Neutrophil (primary cell): ENCODE results near the gene TRPV3.

Experiments used
- H3K27ac ChIP-seq: fragments of 200-600 bp; sonication (generic); 2 replicates; pipeline ENCODE4 v1.5.1; 2016; ENCODE audit warnings: mild to moderate bottlenecking, moderate library complexity
- H3K27me3 ChIP-seq: fragments of 200-600 bp; sonication (generic); 2 replicates; pipeline ENCODE4 v1.6.0; 2016; ENCODE audit warnings: mild to moderate bottlenecking
- H3K36me3 ChIP-seq: fragments of 200-600 bp; sonication (generic); 2 replicates; pipeline ENCODE4 v1.5.1; 2017
- H3K4me1 ChIP-seq, 2 experiments: fragments of 200-600 bp in 1 of 2; sonication (generic) in 1 of 2; 1 replicate in 1 of 2; 2 replicates in 1 of 2; pipeline versions ENCODE4 v1.5.1 to v1.6.1; 2013 to 2016; ENCODE audit warnings: low read depth in 1 of 2, low read length in 1 of 2, mild to moderate bottlenecking in 1 of 2, moderate library complexity in 1 of 2; ENCODE audit not compliant: control insufficient read depth in 1 of 2, insufficient read depth in 1 of 2
- H3K4me3 ChIP-seq, 2 experiments: fragments of 200-600 bp in 1 of 2; sonication (generic) in 1 of 2; 1 replicate in 1 of 2; 2 replicates in 1 of 2; pipeline ENCODE4 v1.5.1; 2013 to 2016; ENCODE audit warnings: low read depth in 1 of 2, low read length in 1 of 2, mild to moderate bottlenecking in 1 of 2, moderate library complexity in 1 of 2
- H3K9me3 ChIP-seq: fragments of 200-600 bp; sonication (generic); 2 replicates; pipeline ENCODE4 v1.5.1; 2016
- CTCF ChIP-seq: fragments of 200-600 bp; sonication (generic); IDR thresholded peaks from 2 replicates; pipeline ENCODE4 v1.5.1; 2016; ENCODE audit warnings: antibody characterized with exemption

TRPV3 gene

GRCh38 chr17:3547628-3548027 lies 10.0 kb downstream of the TRPV3 start:
- Histone ChIP-seq H3K4me1 (no peaks in the 10 kb centered on the region), H3K27me3 (no peaks in the 10 kb centered on the region), H3K4me3 (no peak overlapping the region), H3K36me3 (no peaks in the 10 kb centered on the region), H3K27ac (no peak overlapping the region), H3K9me3 (no peaks in the 10 kb centered on the region)
- TF ChIP-seq CTCF, result no peak

- Histone ChIP-seq H3K9me3 (no peaks in the 10 kb centered on the region), H3K27ac (no peak overlapping the region), H3K4me1 (no peaks in the 10 kb centered on the region), H3K4me3 (no peak overlapping the region), H3K36me3 (no peaks in the 10 kb centered on the region), H3K27me3 (no peaks in the 10 kb centered on the region)
- TF ChIP-seq CTCF, result no peak
Observed at GRCh38 chr17:3546997-3547396, 10.6 kb downstream of the TRPV3 start.

- H3K4me1 ChIP-seq, result no peaks in the 10 kb centered on the region
- H3K9me3 ChIP-seq, result no peaks in the 10 kb centered on the region
- TF ChIP-seq CTCF, result no peak
- H3K4me3 ChIP-seq, result no peak overlapping the region
- H3K27ac ChIP-seq, result no peak overlapping the region
- no peaks in the 10 kb centered on the region for H3K36me3 ChIP-seq
- no peaks in the 10 kb centered on the region for H3K27me3 ChIP-seq
Observed at GRCh38 chr17:3546521-3546920, 11.1 kb downstream of the TRPV3 start.

- Histone ChIP-seq H3K4me1 (no peaks in the 10 kb centered on the region), H3K9me3 (no peaks in the 10 kb centered on the region), H3K27me3 (no peaks in the 10 kb centered on the region), H3K36me3 (no peaks in the 10 kb centered on the region), H3K27ac (no peak overlapping the region), H3K4me3 (no peak overlapping the region)
- TF ChIP-seq CTCF, result no peak
Observed at GRCh38 chr17:3545151-3545550, 12.5 kb downstream of the TRPV3 start.

GRCh38 chr17:3544365-3544764 lies 13.2 kb downstream of the TRPV3 start:
- Histone ChIP-seq H3K4me1 (no peaks in the 10 kb centered on the region), H3K36me3 (no peaks in the 10 kb centered on the region)
- no peak for TF ChIP-seq CTCF

GRCh38 chr17:3543453-3543852 lies 14.2 kb downstream of the TRPV3 start:
- no peak for TF ChIP-seq CTCF
- H3K9me3 ChIP-seq, result no peaks in the 10 kb centered on the region
- no peaks in the 10 kb centered on the region for H3K4me1 ChIP-seq
- no peak overlapping the region for H3K4me3 ChIP-seq
- H3K27ac ChIP-seq, result no peak overlapping the region
- H3K36me3 ChIP-seq, result no peaks in the 10 kb centered on the region
- no peaks in the 10 kb centered on the region for H3K27me3 ChIP-seq

More at GRCh38 chr17:3544365-3544764, 13.2 kb downstream of the TRPV3 start:
- H3K27me3 ChIP-seq, result no peaks in the 10 kb centered on the region
- H3K27ac ChIP-seq, result no peak overlapping the region
- no peak overlapping the region for H3K4me3 ChIP-seq
- H3K9me3 ChIP-seq, result no peaks in the 10 kb centered on the region
